Smooth muscle cell (in vitro differentiated cells): ENCODE results near the gene PA2G4. TPM values are rescaled to one million over a fixed set of nuclear protein-coding genes. Genes with fewer than 3 reads are reported as not detected.

Source experiments
- DNase-seq: peaks from one replicate; lab custom pipeline; 2025; ENCODE audit not compliant: unreplicated experiment; lab: John Stamatoyannopoulos, UW
- H2AFZ ChIP-seq: fragments of 200-600 bp; sonication (generic); 2 replicates; pipeline ENCODE4 v1.6.0; 2016; ENCODE audit warnings: antibody characterized with exemption, low read depth, mild to moderate bottlenecking
- H3F3A ChIP-seq: fragments of 200-600 bp; sonication (generic); 2 replicates; pipeline ENCODE4 v1.6.0; 2017; ENCODE audit warnings: antibody characterized with exemption, low read depth
- H3K27ac ChIP-seq: fragments of 200-600 bp; sonication (generic); 2 replicates; pipeline ENCODE4 v1.5.1; 2016; ENCODE audit warnings: low read depth, mild to moderate bottlenecking
- H3K27me3 ChIP-seq: fragments of 200-600 bp; sonication (generic); 2 replicates; pipeline ENCODE4 v1.6.1; 2016; ENCODE audit warnings: low read depth, mild to moderate bottlenecking
- H3K36me3 ChIP-seq: fragments of 200-600 bp; sonication (generic); 2 replicates; pipeline ENCODE4 v1.5.1; 2016; ENCODE audit warnings: low read depth
- H3K4me1 ChIP-seq: fragments of 200-600 bp; sonication (generic); 2 replicates; pipeline ENCODE4 v1.5.1; 2016; ENCODE audit warnings: low read depth
- H3K4me2 ChIP-seq: fragments of 200-600 bp; sonication (generic); 2 replicates; pipeline ENCODE4 v1.6.0; 2016; ENCODE audit warnings: mild to moderate bottlenecking
- H3K4me3 ChIP-seq: fragments of 200-600 bp; sonication (generic); 2 replicates; pipeline ENCODE4 v1.5.1; 2016; ENCODE audit warnings: mild to moderate bottlenecking
- H3K79me2 ChIP-seq: fragments of 200-600 bp; sonication (generic); 2 replicates; pipeline ENCODE4 v1.6.0; 2016; ENCODE audit warnings: low read depth, mild to moderate bottlenecking
- H3K9ac ChIP-seq: fragments of 200-600 bp; sonication (generic); 2 replicates; pipeline ENCODE4 v1.6.0; 2016; ENCODE audit warnings: low read depth
- H3K9me3 ChIP-seq: fragments of 200-600 bp; sonication (generic); replicated peaks from 2 replicates; pipeline ENCODE4 v1.5.1; 2016; ENCODE audit warnings: low read depth
- H4K20me1 ChIP-seq: fragments of 200-600 bp; sonication (generic); 2 replicates; pipeline ENCODE4 v1.6.0; 2016; ENCODE audit warnings: low read depth
- CTCF ChIP-seq: fragments of 200-600 bp; sonication (generic); IDR thresholded peaks from 2 replicates; pipeline ENCODE4 v1.5.1; 2017; ENCODE audit warnings: borderline replicate concordance, mild to moderate bottlenecking, antibody characterized with exemption; ENCODE audit not compliant: insufficient read depth, poor library complexity, severe bottlenecking
- WGBS: methylation state at CpG from one replicate; pipeline ENCODE4 v1.1.7; 2016; ENCODE audit warnings: low lambda C conversion rate; 5-methylcytosine and 5-hydroxymethylcytosine counted together
- polyA plus RNA-seq: library from polyadenylated mRNA; unstranded; fragments of >200 nt; fragmentation: Nextera tagmentation; extraction: Ambion mirVana; gene quantifications from 2 replicates; pipeline ENCODE4 v1.2.1, GENCODE V29; 2016
- total RNA-seq: library from RNA; depleted of rRNA; stranded (reverse); fragments of >200 nt; gene quantifications from 2 replicates; pipeline ENCODE4 v1.2.3, GENCODE V29; 2014

Gene PA2G4
- total and polyA plus RNA-seq, 2 experiments from 2014 or later: 99.8 to 118 TPM

- Histone ChIP-seq H4K20me1 (peaks cover 13% of the 10 kb centered on the region), H3K4me3 (peak overlapping the region; percentile 90), H3K4me1 (peaks cover 18% of the 10 kb centered on the region), H3K36me3 (peaks cover 7% of the 10 kb centered on the region), H3F3A (no peaks in the 10 kb centered on the region), H3K9ac (peak overlapping the region; percentile 84), H2AFZ (no peak overlapping the region), H3K27ac (peak overlapping the region; percentile 18), H3K27me3 (no peaks in the 10 kb centered on the region), H3K79me2 (peaks cover 26% of the 10 kb centered on the region), H3K9me3 (no peaks in the 10 kb centered on the region), H3K4me2 (peak overlapping the region; percentile 96)
- 42% methylated on average over 2 of the region's 2 CpGs for WGBS
- TF ChIP-seq CTCF: no peak
- DNase-seq: no peak
These were observed 1.2 kb downstream of the PA2G4 start for GRCh38 chr12:56105609-56105902.

DNA sequence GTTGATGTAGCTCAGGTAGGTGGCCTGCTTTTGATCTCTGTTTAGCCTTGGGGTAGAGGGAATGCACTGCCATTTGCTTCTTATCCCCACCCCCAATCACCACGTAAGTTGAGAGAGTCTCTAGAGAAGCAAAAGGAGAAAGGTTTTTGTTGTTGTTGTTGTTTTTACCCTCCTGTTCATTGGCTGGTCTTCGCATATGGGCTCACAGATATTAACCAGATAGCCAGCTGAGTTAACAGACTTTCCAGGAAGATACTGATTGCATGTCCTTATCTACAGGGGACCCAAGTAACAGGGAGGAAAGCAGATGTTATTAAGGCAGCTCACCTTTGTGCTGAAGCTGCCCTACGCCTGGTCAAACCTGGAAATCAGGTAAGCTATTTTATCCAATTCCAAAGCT is 2.9 kb downstream of the PA2G4 start:
- WGBS: 89% methylated on average over 3 of the region's 3 CpGs
- Histone ChIP-seq H2AFZ (no peak overlapping the region), H3K4me2 (no peak overlapping the region), H4K20me1 (peaks cover 13% of the 10 kb centered on the region), H3K79me2 (peaks cover 26% of the 10 kb centered on the region), H3K9me3 (no peaks in the 10 kb centered on the region), H3K27me3 (no peaks in the 10 kb centered on the region), H3K9ac (peak overlapping the region; percentile 25), H3F3A (peaks cover 12% of the 10 kb centered on the region), H3K4me3 (no peak overlapping the region), H3K4me1 (peaks cover 18% of the 10 kb centered on the region), H3K36me3 (peaks cover 11% of the 10 kb centered on the region), H3K27ac (no peak overlapping the region)
- DNase-seq: no peak
- no peak for TF ChIP-seq CTCF

GRCh38 chr12:56110571-56110970 is 6.2 kb downstream of the PA2G4 start:
- WGBS: 89% methylated on average over 5 of the region's 5 CpGs
- no peak overlapping the region for H3K9ac ChIP-seq
- peaks cover 11% of the 10 kb centered on the region for H3K36me3 ChIP-seq
- DNase-seq: no peak
- no peak for TF ChIP-seq CTCF
- H3K27me3 ChIP-seq: no peaks in the 10 kb centered on the region
- peaks cover 9% of the 10 kb centered on the region for H4K20me1 ChIP-seq
- no peaks in the 10 kb centered on the region for H3K9me3 ChIP-seq
- no peak overlapping the region for H3K4me2 ChIP-seq
- H2AFZ ChIP-seq: no peak overlapping the region
- peaks cover 26% of the 10 kb centered on the region for H3F3A ChIP-seq
- peaks cover 6% of the 10 kb centered on the region for H3K4me1 ChIP-seq
- peak overlapping the region; percentile 25 for H3K27ac ChIP-seq
- H3K79me2 ChIP-seq: peaks cover 14% of the 10 kb centered on the region
- no peak overlapping the region for H3K4me3 ChIP-seq

DNA sequence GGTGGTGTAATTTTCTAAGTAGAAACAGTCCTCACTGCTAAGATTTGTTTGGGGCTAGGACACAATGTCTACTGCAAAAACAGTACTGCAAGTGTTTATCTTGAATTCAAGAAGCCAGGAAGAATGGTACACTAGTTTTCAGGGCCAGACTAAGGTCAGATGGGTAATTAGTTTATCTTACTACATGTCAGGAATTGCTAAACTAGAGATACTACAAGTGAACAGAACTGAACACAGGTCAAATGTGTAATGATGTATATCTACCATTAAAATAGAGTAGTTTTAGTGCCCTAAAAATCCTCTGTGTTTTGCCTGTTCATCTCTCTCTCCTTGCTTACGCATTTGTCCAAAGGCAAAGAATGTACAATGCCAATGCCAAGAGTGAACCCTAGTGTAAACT is 9.7 kb downstream of the PA2G4 start:
- Histone ChIP-seq H3K27ac (no peak overlapping the region), H2AFZ (no peak overlapping the region), H3K4me3 (no peak overlapping the region), H3K4me2 (no peak overlapping the region), H3F3A (peaks cover 31% of the 10 kb centered on the region), H3K27me3 (no peaks in the 10 kb centered on the region), H3K79me2 (peaks cover 8% of the 10 kb centered on the region), H3K4me1 (peaks cover 6% of the 10 kb centered on the region), H4K20me1 (peaks cover 5% of the 10 kb centered on the region), H3K9ac (no peak overlapping the region), H3K9me3 (no peaks in the 10 kb centered on the region), H3K36me3 (peaks cover 5% of the 10 kb centered on the region)
- no peak for DNase-seq
- TF ChIP-seq CTCF: no peak
- 89% methylated on average over 1 of the region's 1 CpG for WGBS
